ENCODE measurements around the gene CDH26. TPM values are rescaled to one million over a fixed set of nuclear protein-coding genes. Genes with fewer than 3 reads are reported as not detected.

The CDH26 gene
- total RNA-seq = 0.14 and 0.18 TPM in 2 replicates

GRCh38 chr20:59958123-59958522 lies at the start of gene CDH26:
Gene CDH26, plus strand, starts transcription at chr20:59958423. Its CDS starts 304 bp downstream, at chr20:59958727.

DNA sequence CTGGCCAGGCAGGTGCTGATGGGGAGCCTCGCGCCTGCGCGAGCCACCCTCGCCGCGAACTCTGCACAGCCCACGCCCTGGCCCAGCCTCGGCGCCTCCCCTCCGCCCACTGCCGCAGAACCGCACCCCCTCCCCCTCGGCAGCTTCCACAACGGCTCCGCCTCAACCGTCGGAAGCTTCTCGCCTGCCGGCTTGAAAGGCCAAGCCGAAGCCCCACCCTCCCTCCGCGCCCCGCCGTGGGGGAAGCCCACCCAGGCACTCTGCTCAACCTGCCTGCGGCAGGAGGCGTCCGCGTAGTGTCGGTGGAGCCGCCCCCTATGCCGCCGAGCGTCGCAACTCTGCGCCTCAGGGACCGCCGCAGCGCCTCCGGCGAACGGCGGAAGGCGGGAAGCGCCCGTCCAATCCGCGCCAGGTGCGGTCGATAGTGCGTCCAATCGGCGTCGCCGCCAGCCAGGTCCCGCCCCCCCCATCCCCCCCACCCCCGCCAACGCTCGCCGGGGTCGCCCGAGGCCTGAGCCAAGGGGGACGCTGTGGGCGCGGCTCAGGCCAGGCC lies 24.9 kb upstream of the CDH26 start, which contains the start of gene SYCP2:
Gene SYCP2, minus strand, starts transcription at position 342 of the 553 bp plus-strand sequence. CDS start 11,224 bp downstream, outside the sequence.

GRCh38 chr20:59940129-59940955 lies 17.9 kb upstream of the CDH26 start, which contains the start of the genes FAM217B and PPP1R3D:
Gene FAM217B, plus strand, starts transcription at chr20:59940389. Its CDS starts 3,555 bp downstream, at chr20:59943944.
Gene PPP1R3D, minus strand, starts transcription at chr20:59940305. Its CDS starts 374 bp downstream, at chr20:59939931.

Other genes with a start within 250 kb of the CDH26 start
- 0.37 and 0.57 TPM in 2 replicates for gene SYCP2, start 24.8 kb upstream of the CDH26 start, total RNA-seq
- gene PPP1R3D, start 18.1 kb upstream of the CDH26 start, total RNA-seq = 5.0 and 6.4 TPM in 2 replicates
- gene FAM217B, start 18.0 kb upstream of the CDH26 start, total RNA-seq = 2.5 and 2.6 TPM in 2 replicates

Data from smooth muscle cell of bladder (primary cell).